Fibroblast of mammary gland (primary cell): Measurements from ENCODE around the gene PHB1.
"Not testable (repeated sequence)": the region's sequence is repeated elsewhere in the genome, so short reads cannot be mapped to it uniquely, and the experiment has no call there.

Experiments
- DNase-seq: peaks from one replicate; pipeline ENCODE4 v3.0.0-alpha.2; 2010; ENCODE audit warnings: low read depth
- H3K4me3 ChIP-seq: 2 replicates; pipeline ENCODE4 v1.5.1; 2011; ENCODE audit warnings: low read depth, mild to moderate bottlenecking, low read length, moderate library complexity; ENCODE audit not compliant: control insufficient read depth
- CTCF ChIP-seq: conservative IDR thresholded peaks from 2 replicates; pipeline ENCODE4 v1.5.1; 2011; ENCODE audit warnings: low read depth, low read length, inconsistent platforms; ENCODE audit not compliant: control insufficient read depth, insufficient read depth

The PHB1 gene

GRCh38 chr17:49369089-49369488, 45.6 kb downstream of the PHB1 start:
- DNase-seq: no peak
- TF ChIP-seq CTCF: no peak

GRCh38 chr17:49365667-49366066, 49.0 kb downstream of the PHB1 start:
- no peak for TF ChIP-seq CTCF
- peak; percentile 22 for DNase-seq
- no peak overlapping the region for H3K4me3 ChIP-seq

More at GRCh38 chr17:49369089-49369488, 45.6 kb downstream of the PHB1 start:
- no peak overlapping the region for H3K4me3 ChIP-seq

- DNase-seq: not testable (repeated sequence)
Measured at GRCh38 chr17:49365126-49365525, 49.6 kb downstream of the PHB1 start.

DNA sequence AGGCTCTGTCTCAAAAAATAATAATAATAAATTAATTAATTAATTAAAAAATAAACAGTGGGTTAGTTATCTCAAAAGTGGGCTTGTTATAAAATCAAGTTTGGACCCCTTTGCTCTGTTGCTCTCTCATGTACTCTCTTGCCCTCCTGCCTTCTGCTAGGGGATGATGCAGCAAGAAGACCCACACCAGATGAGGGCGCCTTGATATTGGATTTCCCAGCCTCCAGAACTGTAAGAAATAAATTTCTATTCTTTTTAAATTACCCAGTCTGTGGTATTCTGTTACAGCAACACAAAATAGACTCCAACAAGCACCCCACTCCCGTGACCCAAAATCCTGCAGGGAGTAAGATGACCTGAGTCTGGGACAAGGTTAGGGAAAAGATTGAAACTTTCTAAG, 50.6 kb downstream of the PHB1 start:
- no peak overlapping the region for H3K4me3 ChIP-seq
- no peak for TF ChIP-seq CTCF
- no peak for DNase-seq

More at GRCh38 chr17:49365126-49365525, 49.6 kb downstream of the PHB1 start:
- H3K4me3 ChIP-seq: not testable (repeated sequence)

DNA sequence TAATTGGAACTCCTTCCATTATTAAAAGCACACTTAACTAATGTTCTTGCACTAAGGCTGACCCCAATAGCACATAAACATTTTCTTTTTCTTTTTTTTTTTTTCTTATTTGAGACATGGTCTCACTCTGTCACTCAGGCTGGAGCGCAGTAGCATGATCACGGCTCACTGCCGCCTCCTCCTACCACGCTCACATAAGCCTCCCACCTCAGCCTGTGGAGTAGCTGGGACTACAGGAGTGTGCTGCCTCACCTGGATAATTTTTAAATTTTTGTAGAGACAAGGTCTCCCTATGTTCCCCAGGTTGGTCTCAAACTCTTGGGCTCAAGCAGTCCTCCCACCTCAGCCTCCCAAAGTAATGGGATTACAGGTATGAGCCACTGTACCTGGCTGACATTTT, 51.4 kb downstream of the PHB1 start:
- no peak for TF ChIP-seq CTCF
- H3K4me3 ChIP-seq: no peak overlapping the region
- DNase-seq: no peak

GRCh38 chr17:49362723-49363117, 52.0 kb downstream of the PHB1 start:
- TF ChIP-seq CTCF: no peak
- DNase-seq: no peak
- peak overlapping the region; percentile 60 for H3K4me3 ChIP-seq

DNA sequence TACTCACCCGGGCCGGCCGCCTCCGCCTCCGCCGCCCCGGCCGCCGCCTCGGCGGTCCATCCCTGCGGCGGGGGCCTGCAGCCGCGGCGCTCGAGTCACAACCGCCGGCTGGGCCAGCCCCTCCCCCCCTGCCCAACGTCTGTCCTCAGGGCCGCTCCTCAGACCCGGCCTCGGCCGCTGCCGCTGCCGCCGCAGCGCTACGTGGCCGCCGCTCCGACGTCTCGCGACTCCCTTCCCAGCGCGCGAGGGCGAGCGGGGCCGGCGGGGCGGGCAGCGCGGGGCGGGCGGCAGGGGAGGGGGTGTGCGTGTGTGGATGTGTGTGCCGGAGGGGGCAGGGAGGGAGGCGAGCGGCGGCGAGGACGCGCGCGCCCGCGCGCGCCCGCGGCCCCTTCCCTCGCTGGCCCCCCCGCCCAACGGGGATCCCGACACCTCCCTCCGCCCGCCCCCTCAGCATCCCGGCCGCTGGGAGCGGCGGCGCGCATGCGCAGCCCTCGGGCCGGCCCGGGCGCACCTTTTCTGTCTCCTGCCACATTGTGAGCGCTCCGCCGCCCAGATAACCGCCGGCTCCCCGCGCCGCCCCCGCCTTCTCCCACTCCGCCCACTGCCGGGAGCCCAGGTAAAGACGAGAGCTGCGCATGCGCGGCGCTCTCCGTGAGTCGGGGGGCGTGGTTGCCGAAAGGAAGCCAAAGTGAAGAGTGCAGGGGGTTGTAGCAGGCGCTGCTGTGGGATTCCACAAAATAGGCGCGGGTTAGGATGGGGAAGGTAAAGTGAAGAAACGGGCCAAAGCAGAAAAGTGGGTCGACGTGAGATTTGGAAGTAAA, 52.6 kb downstream of the PHB1 start, which contains the start of gene ZNF652:
Gene ZNF652 (minus strand): TSS at position 349 of the 821 bp plus-strand sequence. CDS start 44,525 bp downstream, outside the sequence.
- no peak for TF ChIP-seq CTCF
- peak; percentile 72 for DNase-seq
- peak within 1 kb of the TSS; percentile 86 for H3K4me3 ChIP-seq
